Panc1 (cell line): ENCODE measurements around the gene NCOA5.

Experiments
- CTCF ChIP-seq: fragments of 450-650 bp; IDR thresholded peaks from 2 replicates; pipeline ENCODE4 v1.5.1; 2017; ENCODE audit warnings: mild to moderate bottlenecking
- POLR2AphosphoS5 ChIP-seq: IDR thresholded peaks from 2 replicates; pipeline ENCODE4 v1.6.1; 2012; ENCODE audit warnings: mild to moderate bottlenecking, low read depth, low read length, moderate library complexity

- TF ChIP-seq POLR2AphosphoS5, result no peak
- no peak for TF ChIP-seq CTCF
These were observed 15.8 kb downstream of the NCOA5 start for GRCh38 chr20:46074006-46074405.
